Keratinocyte (primary cell): Measurements from ENCODE around the gene STK17A.

Source experiments
- EZH2 ChIP-seq: IDR thresholded peaks from one replicate; pipeline ENCODE4 v1.6.1; 2012; ENCODE audit warnings: inconsistent platforms, mild to moderate bottlenecking, low read length, moderate library complexity
- TF ChIP-seq, protein P1 (sequence below), 3 experiments: IDR thresholded peaks in 1 of 3; conservative IDR thresholded peaks in 1 of 3; optimal IDR thresholded peaks in 1 of 3; 2 replicates in 2 of 3; 3 replicates in 1 of 3; pipeline versions ENCODE3 to v1.5.1; 2011; ENCODE audit warnings: low read length in 3 of 3, mild to moderate bottlenecking in 3 of 3, moderate library complexity in 2 of 3, control low read depth in 1 of 3, inconsistent platforms in 1 of 3; ENCODE audit not compliant: insufficient read depth in 2 of 3; ENCODE audit errors: extremely low read depth in 1 of 3

DNA sequence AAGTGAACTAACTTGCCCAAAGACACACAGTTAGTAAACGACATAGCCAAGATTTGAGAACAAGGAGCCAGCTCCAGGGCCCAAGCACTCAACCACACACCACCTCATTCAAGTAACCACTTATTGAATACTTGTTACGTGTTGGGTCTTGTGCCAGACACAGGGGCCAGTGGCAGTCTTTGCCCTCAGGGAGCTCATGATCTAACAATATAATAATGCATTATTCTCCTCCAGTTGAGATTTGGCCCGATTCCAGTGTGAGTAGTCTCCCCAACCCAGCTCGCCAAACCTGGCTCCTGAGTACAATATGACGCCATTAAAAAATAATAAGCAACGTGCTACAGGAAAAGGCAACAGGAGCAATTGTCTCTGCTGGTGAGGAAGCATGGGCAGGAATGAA is 14.4 kb upstream of the STK17A start:
- TF ChIP-seq, protein P1, sequence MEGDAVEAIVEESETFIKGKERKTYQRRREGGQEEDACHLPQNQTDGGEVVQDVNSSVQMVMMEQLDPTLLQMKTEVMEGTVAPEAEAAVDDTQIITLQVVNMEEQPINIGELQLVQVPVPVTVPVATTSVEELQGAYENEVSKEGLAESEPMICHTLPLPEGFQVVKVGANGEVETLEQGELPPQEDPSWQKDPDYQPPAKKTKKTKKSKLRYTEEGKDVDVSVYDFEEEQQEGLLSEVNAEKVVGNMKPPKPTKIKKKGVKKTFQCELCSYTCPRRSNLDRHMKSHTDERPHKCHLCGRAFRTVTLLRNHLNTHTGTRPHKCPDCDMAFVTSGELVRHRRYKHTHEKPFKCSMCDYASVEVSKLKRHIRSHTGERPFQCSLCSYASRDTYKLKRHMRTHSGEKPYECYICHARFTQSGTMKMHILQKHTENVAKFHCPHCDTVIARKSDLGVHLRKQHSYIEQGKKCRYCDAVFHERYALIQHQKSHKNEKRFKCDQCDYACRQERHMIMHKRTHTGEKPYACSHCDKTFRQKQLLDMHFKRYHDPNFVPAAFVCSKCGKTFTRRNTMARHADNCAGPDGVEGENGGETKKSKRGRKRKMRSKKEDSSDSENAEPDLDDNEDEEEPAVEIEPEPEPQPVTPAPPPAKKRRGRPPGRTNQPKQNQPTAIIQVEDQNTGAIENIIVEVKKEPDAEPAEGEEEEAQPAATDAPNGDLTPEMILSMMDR (optimal IDR thresholded peaks at IDR 0.05 in 1 of 3, IDR thresholded peaks at IDR 0.05 in 1 of 3, conservative IDR thresholded peaks at IDR 0.05 in 1 of 3; ENCODE audit: extremely low read depth in 1 of 3, insufficient read depth in 2 of 3, low read length in 3 of 3), result no peak
- TF ChIP-seq EZH2, result no peak
